Thoracic aorta (tissue), 2 donors: Measurements from ENCODE around the gene HOXB6. TPM values are rescaled to one million over a fixed set of nuclear protein-coding genes. Genes with fewer than 3 reads are reported as not detected.

Experiments used
- ATAC-seq: fragments of 150-250 bp; one replicate; pipeline ENCODE4 v1.8.0; 2017; ENCODE audit warnings: low read depth; ENCODE audit not compliant: insufficient number of reproducible peaks, low FRiP score
- DNase-seq: peaks from one replicate; pipeline ENCODE4 v3.0.0-alpha.2; 2020; ENCODE audit warnings: low spot score
- H3K27ac ChIP-seq, 2 donors: fragments of 200-600 bp; sonication (generic); 1 replicate in 1 of 2; 2 replicates in 1 of 2; pipeline ENCODE4 v1.5.1; 2016; ENCODE audit warnings: mild to moderate bottlenecking in 2 of 2, moderate library complexity in 2 of 2
- H3K27me3 ChIP-seq: fragments of 200-600 bp; sonication (generic); replicated peaks from 2 replicates; pipeline ENCODE4 v1.6.0; 2016; ENCODE audit warnings: mild to moderate bottlenecking; ENCODE audit not compliant: insufficient read depth
- H3K36me3 ChIP-seq: fragments of 200-600 bp; sonication (generic); one replicate; pipeline ENCODE4 v1.5.1; 2016
- H3K4me1 ChIP-seq, 2 donors: fragments of 200-600 bp; sonication (generic); 1 replicate in 1 of 2; 2 replicates in 1 of 2; pipeline versions ENCODE4 v1.5.1 to v1.6.0; 2016; ENCODE audit warnings: low read depth in 2 of 2, mild to moderate bottlenecking in 1 of 2; ENCODE audit not compliant: control insufficient read depth in 1 of 2
- H3K4me3 ChIP-seq: fragments of 200-600 bp; sonication (generic); 2 replicates; pipeline ENCODE4 v1.5.1; 2016; ENCODE audit warnings: mild to moderate bottlenecking
- H3K9me3 ChIP-seq: fragments of 200-600 bp; sonication (generic); 2 replicates; pipeline ENCODE4 v1.5.1; 2016
- CTCF ChIP-seq: fragments of 200-600 bp; sonication (generic); IDR thresholded peaks from one replicate; pipeline ENCODE4 v1.5.1; 2019; ENCODE audit warnings: antibody characterized with exemption
- total RNA-seq, 2 donors: library from RNA; depleted of rRNA; stranded (reverse); fragments of >200 nt; gene quantifications; one replicate each; pipeline versions ENCODE4 v1.1.0 to v1.2.3, GENCODE V29; 2016

The HOXB6 gene
- total RNA-seq, 2 donors from 2014 or later = 4.2 to 9.9 TPM

GRCh38 chr17:48632579-48633265 is 27.9 kb upstream of the HOXB6 start:
- no peak for ATAC-seq
- H3K27me3 ChIP-seq = peaks cover 53% of the 10 kb centered on the region
- H3K36me3 ChIP-seq = no peaks in the 10 kb centered on the region
- TF ChIP-seq CTCF = no peak
- no peak overlapping the region for H3K27ac ChIP-seq
- no peaks in the 10 kb centered on the region for H3K4me1 ChIP-seq
- no peak for DNase-seq
- no peak overlapping the region for H3K4me3 ChIP-seq
- no peaks in the 10 kb centered on the region for H3K9me3 ChIP-seq

GRCh38 chr17:48631693-48632578 is 27.1 kb upstream of the HOXB6 start:
- TF ChIP-seq CTCF = no peak
- no peak overlapping the region for H3K4me3 ChIP-seq
- H3K27me3 ChIP-seq = peaks cover 58% of the 10 kb centered on the region
- no peaks in the 10 kb centered on the region for H3K4me1 ChIP-seq
- no peak for ATAC-seq
- H3K27ac ChIP-seq = no peak overlapping the region
- no peaks in the 10 kb centered on the region for H3K36me3 ChIP-seq
- H3K9me3 ChIP-seq = no peaks in the 10 kb centered on the region
- no peak for DNase-seq

GRCh38 chr17:48630925-48631692 is 26.3 kb upstream of the HOXB6 start:
- peaks cover 57% of the 10 kb centered on the region for H3K27me3 ChIP-seq

GRCh38 chr17:48630009-48630924 is 25.5 kb upstream of the HOXB6 start:
- Histone ChIP-seq H3K36me3 (no peaks in the 10 kb centered on the region), H3K27ac (no peak overlapping the region), H3K27me3 (peaks cover 53% of the 10 kb centered on the region), H3K4me1 (peaks cover 13 to 14% of the 10 kb centered on the region in 2 donors), H3K9me3 (no peaks in the 10 kb centered on the region), H3K4me3 (no peak overlapping the region)
- ATAC-seq (no peak), DNase-seq (no peak)
- TF ChIP-seq CTCF = no peak

More at GRCh38 chr17:48630925-48631692, 26.3 kb upstream of the HOXB6 start:
- ATAC-seq (no peak), DNase-seq (no peak)
- TF ChIP-seq CTCF = no peak
- Histone ChIP-seq H3K4me3 (no peak overlapping the region), H3K4me1 (peaks cover 5% of the 10 kb centered on the region in 2 donors), H3K9me3 (no peaks in the 10 kb centered on the region), H3K36me3 (no peaks in the 10 kb centered on the region), H3K27ac (no peak overlapping the region)
